SK-N-SH treated with all-trans-retinoic acid at 6 μM for 48 hours (cell line): ENCODE data around the gene RAB18.

Experiments used
- BACH2 ChIP-seq: fragments of 250-450 bp; sonication (Bioruptor Pico); IDR thresholded peaks from 2 replicates; pipeline ENCODE4 v1.9.0; 2021; ENCODE audit warnings: mild to moderate bottlenecking, borderline replicate concordance
- CREB5 ChIP-seq: fragments of 250-450 bp; sonication (Bioruptor Pico); IDR thresholded peaks from 2 replicates; pipeline ENCODE4 v1.5.1; 2020; ENCODE audit warnings: low read depth, mild to moderate bottlenecking, moderate library complexity
- GLIS3 ChIP-seq: fragments of 250-450 bp; sonication (Bioruptor Pico); IDR thresholded peaks from 2 replicates; pipeline ENCODE4 v1.5.0; 2020; ENCODE audit warnings: mild to moderate bottlenecking, moderate library complexity
- ISL1 ChIP-seq: fragments of 250-450 bp; sonication (Bioruptor Pico); IDR thresholded peaks from 2 replicates; pipeline ENCODE4 v2.1.2; 2022; ENCODE audit warnings: mild to moderate bottlenecking, moderate library complexity
- OSR1 ChIP-seq: fragments of 250-450 bp; sonication (Bioruptor Pico); IDR thresholded peaks from 2 replicates; pipeline ENCODE4 v1.8.0; 2022; ENCODE audit warnings: moderate library complexity, mild to moderate bottlenecking, inconsistent platforms
- PATZ1 ChIP-seq: fragments of 250-450 bp; sonication (Bioruptor Pico); IDR thresholded peaks from 2 replicates; pipeline ENCODE4 v1.8.0; 2020; ENCODE audit warnings: mild to moderate bottlenecking, moderate library complexity, borderline replicate concordance
- TCF4 ChIP-seq: fragments of 250-450 bp; sonication (Bioruptor Pico); IDR thresholded peaks from 2 replicates; pipeline ENCODE4 v1.8.0; 2021; ENCODE audit warnings: mild to moderate bottlenecking, moderate library complexity, borderline replicate concordance
- ZC3H10 ChIP-seq: fragments of 250-450 bp; sonication (Bioruptor Pico); IDR thresholded peaks from 2 replicates; pipeline ENCODE4 v1.5.1; 2021; ENCODE audit warnings: mild to moderate bottlenecking, moderate library complexity
- ZFP3 ChIP-seq: fragments of 250-450 bp; sonication (Bioruptor Pico); IDR thresholded peaks from 2 replicates; pipeline ENCODE4 v1.5.0; 2020; ENCODE audit warnings: mild to moderate bottlenecking, moderate library complexity
- ZFP30 ChIP-seq: fragments of 450-650 bp; formaldehyde crosslinking; IDR thresholded peaks from 2 replicates; pipeline ENCODE4 v1.5.0; 2022; ENCODE audit warnings: mild to moderate bottlenecking, moderate library complexity

DNA sequence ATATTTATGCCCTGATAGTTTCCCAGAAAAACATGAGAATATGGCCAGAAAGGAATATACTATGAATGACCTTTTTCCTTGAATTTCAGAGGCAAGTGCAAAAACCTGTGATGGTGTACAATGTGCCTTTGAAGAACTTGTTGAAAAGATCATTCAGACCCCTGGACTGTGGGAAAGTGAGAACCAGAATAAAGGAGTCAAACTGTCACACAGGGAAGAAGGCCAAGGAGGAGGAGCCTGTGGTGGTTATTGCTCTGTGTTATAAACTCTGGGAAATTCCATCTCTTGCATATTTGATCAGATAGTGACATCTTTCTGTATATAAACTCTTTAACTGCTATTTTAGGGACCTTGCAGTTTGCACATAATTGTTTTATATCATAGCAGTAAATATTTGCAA is 33.7 kb downstream of the RAB18 start:
- no peak for TF ChIP-seq ZC3H10 (CRISPR knock-in tag)
- TF ChIP-seq ZFP3 = no peak
- TF ChIP-seq ZFP30 (CRISPR knock-in tag) = no peak
- no peak for TF ChIP-seq ISL1 (CRISPR knock-in tag)
- no peak for TF ChIP-seq PATZ1 (CRISPR knock-in tag)
- no peak for TF ChIP-seq CREB5
- no peak for TF ChIP-seq GLIS3 (CRISPR knock-in tag)
- TF ChIP-seq BACH2 (CRISPR knock-in tag) = no peak
- no peak for TF ChIP-seq TCF4 (CRISPR knock-in tag)
- no peak for TF ChIP-seq OSR1
